H1 (cell line): ENCODE results near the gene FAIM2.

Experiments
- BRCA1 ChIP-seq: IDR thresholded peaks from 2 replicates; pipeline ENCODE4 v1.6.1; 2012; ENCODE audit warnings: low read depth, low read length, improper control_type of control experiment
- EP300 ChIP-seq, 2 experiments: IDR thresholded peaks; 1 replicate in 1 of 2; 2 replicates in 1 of 2; pipeline ENCODE4 v1.6.1; 2011 to 2012; ENCODE audit warnings: low read depth in 2 of 2, low read length in 2 of 2, mild to moderate bottlenecking in 2 of 2, borderline replicate concordance in 1 of 2, inconsistent platforms in 1 of 2, moderate library complexity in 1 of 2
- EZH2 ChIP-seq: fragments of 200-600 bp; sonication (generic); IDR thresholded peaks from 2 replicates; pipeline ENCODE4 v1.7.1; 2012; ENCODE audit warnings: low read depth, mild to moderate bottlenecking, moderate library complexity, low read length, inconsistent platforms; ENCODE audit not compliant: severe bottlenecking
- POLR2A ChIP-seq, 2 experiments: IDR thresholded peaks; 1 replicate in 1 of 2; 2 replicates in 1 of 2; pipeline ENCODE4 v1.6.1; 2011; ENCODE audit warnings: low read depth in 2 of 2, low read length in 2 of 2, mild to moderate bottlenecking in 2 of 2; ENCODE audit errors: control extremely low read depth in 1 of 2
- POLR2AphosphoS5 ChIP-seq: IDR thresholded peaks from 2 replicates; pipeline ENCODE4 v1.6.1; 2011; ENCODE audit warnings: low read depth, low read length
- RFX5 ChIP-seq: IDR thresholded peaks from 2 replicates; pipeline ENCODE4 v1.6.1; 2011; ENCODE audit warnings: low read depth, low read length, improper control_type of control experiment, borderline replicate concordance
- SAP30 ChIP-seq: fragments of 300-600 bp; sonication (generic); IDR thresholded peaks from 2 replicates; pipeline ENCODE4 v1.7.1; 2012; ENCODE audit warnings: low read length, moderate library complexity, mild to moderate bottlenecking, inconsistent platforms; ENCODE audit not compliant: insufficient read depth, insufficient replicate concordance
- YY1 ChIP-seq: IDR thresholded peaks from 2 replicates; pipeline ENCODE4 v1.6.1; 2011; ENCODE audit warnings: low read depth, mild to moderate bottlenecking, low read length
- ZNF274 ChIP-seq: IDR thresholded peaks from 2 replicates; pipeline ENCODE4 v1.7.0; 2012; ENCODE audit warnings: low read length, borderline replicate concordance; ENCODE audit errors: extremely low read depth
- TF ChIP-seq, protein P1 (sequence below), 3 experiments: IDR thresholded peaks; 1 replicate in 2 of 3; 2 replicates in 1 of 3; pipeline versions ENCODE4 v1.5.1 to v1.6.1; 2011; ENCODE audit warnings: low read length in 3 of 3, mild to moderate bottlenecking in 3 of 3, inconsistent platforms in 2 of 3, low read depth in 1 of 3, moderate library complexity in 1 of 3; ENCODE audit not compliant: insufficient read depth in 1 of 3; ENCODE audit errors: control extremely low read depth in 1 of 3
- TF ChIP-seq, protein P2 (sequence below): IDR thresholded peaks from 2 replicates; pipeline ENCODE4 v1.6.1; 2012; ENCODE audit warnings: inconsistent platforms
- TF ChIP-seq, protein P3 (sequence below): IDR thresholded peaks from 2 replicates; pipeline ENCODE4 v1.6.1; 2011; ENCODE audit warnings: low read length, improper control_type of control experiment

DNA sequence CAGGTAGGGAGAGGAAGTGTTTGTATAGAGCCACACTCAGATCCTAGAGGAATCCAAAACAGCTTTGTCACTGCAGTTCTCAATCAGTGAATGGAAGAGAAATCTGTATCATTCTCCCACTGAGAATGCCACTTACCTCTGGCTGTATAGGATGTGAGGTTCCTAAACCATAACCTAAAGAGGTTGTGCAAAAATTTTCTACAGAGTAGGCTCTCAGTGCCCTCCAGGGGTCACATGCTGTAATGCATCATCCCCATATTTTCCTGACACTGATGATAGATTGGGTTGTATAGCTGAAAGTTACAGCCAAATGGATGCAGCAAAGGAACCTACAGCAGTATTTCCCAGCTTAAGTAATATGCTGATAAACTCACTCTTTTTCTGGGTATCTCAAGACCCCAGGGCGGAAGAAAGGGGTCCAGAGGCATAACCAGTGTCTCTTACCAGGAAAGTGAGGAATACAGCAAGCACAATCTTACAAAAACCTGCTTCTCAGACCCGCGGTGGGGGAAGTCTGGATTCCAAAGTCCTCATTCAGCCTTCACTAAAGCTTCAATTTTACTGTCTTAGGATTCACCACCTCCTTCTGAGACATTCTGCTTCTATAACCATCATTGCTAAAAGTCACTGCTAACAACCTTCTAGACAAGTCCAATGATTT, 64.6 kb downstream of the FAIM2 start:
- TF ChIP-seq, protein P1, sequence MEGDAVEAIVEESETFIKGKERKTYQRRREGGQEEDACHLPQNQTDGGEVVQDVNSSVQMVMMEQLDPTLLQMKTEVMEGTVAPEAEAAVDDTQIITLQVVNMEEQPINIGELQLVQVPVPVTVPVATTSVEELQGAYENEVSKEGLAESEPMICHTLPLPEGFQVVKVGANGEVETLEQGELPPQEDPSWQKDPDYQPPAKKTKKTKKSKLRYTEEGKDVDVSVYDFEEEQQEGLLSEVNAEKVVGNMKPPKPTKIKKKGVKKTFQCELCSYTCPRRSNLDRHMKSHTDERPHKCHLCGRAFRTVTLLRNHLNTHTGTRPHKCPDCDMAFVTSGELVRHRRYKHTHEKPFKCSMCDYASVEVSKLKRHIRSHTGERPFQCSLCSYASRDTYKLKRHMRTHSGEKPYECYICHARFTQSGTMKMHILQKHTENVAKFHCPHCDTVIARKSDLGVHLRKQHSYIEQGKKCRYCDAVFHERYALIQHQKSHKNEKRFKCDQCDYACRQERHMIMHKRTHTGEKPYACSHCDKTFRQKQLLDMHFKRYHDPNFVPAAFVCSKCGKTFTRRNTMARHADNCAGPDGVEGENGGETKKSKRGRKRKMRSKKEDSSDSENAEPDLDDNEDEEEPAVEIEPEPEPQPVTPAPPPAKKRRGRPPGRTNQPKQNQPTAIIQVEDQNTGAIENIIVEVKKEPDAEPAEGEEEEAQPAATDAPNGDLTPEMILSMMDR (IDR thresholded peaks at IDR 0.05; ENCODE audit: control extremely low read depth in 1 of 3, insufficient read depth in 1 of 3, low read depth in 1 of 3, low read length in 3 of 3) = peak in 2 of 3 experiments; percentile 77 to 81; a peak in 3 of 4 replicates
- no peak for TF ChIP-seq BRCA1
- no peak for TF ChIP-seq EP300 (IDR thresholded peaks at IDR 0.05; ENCODE audit: borderline replicate concordance in 1 of 2, low read depth in 2 of 2, low read length in 2 of 2)
- TF ChIP-seq POLR2AphosphoS5 = no peak
- no peak for TF ChIP-seq EZH2
- TF ChIP-seq POLR2A (IDR thresholded peaks at IDR 0.05; ENCODE audit: control extremely low read depth in 1 of 2, low read depth in 2 of 2, low read length in 2 of 2) = no peak
- TF ChIP-seq, protein P2, sequence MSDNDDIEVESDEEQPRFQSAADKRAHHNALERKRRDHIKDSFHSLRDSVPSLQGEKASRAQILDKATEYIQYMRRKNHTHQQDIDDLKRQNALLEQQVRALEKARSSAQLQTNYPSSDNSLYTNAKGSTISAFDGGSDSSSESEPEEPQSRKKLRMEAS = no peak
- TF ChIP-seq SAP30 = no peak
- no peak for TF ChIP-seq RFX5
- no peak for TF ChIP-seq YY1
- no peak for TF ChIP-seq ZNF274
- TF ChIP-seq, protein P3, sequence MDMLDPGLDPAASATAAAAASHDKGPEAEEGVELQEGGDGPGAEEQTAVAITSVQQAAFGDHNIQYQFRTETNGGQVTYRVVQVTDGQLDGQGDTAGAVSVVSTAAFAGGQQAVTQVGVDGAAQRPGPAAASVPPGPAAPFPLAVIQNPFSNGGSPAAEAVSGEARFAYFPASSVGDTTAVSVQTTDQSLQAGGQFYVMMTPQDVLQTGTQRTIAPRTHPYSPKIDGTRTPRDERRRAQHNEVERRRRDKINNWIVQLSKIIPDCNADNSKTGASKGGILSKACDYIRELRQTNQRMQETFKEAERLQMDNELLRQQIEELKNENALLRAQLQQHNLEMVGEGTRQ = no peak
